ENCODE data around the gene BCL6. TPM values are rescaled to one million over a fixed set of nuclear protein-coding genes. Genes with fewer than 3 reads are reported as not detected.

The BCL6 gene
- total and polyA plus RNA-seq, 9 of the 15 experiments (the other 6 are each of a cell fraction or from before 2014, with no cell fraction given): 0.08 to 3.5 (median 1.6) TPM

DNA sequence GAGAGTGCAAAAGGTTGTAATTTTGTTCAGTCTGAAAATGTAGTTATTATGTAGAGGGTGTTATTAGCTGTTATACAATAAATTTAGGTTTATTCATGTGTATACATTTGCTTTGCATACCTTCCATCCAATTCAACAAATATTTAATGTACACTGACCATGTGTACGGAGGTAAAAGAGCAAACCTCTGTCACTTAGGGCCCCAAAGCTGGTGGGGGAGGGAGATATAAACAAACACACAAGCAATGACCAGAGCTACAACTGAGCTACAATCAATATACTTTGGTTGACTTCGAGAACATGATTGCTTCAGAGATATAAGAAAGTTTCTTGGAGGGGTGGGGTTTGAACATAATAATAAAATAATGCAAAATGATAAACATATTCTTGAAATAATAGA lies 17.5 kb upstream of the BCL6 start:
- Histone ChIP-seq H3K9ac (ENCODE audit: insufficient read depth in 1 of 2, low read depth in 2 of 2, low read length in 2 of 2) (no peak overlapping the region), H4K20me1 (replicated peaks; ENCODE audit: control insufficient read depth, insufficient read depth, low read length) (no peaks in the 10 kb centered on the region), H3K9me1 (ENCODE audit: control insufficient read depth, insufficient read depth, low read length) (no peaks in the 10 kb centered on the region), H3K27ac (ENCODE audit: extremely low read depth, low read depth, low read length) (no peak overlapping the region), H3K4me1 (replicated peaks in 1 of 2; ENCODE audit: control insufficient read depth in 2 of 2, insufficient read depth in 2 of 2, low read length in 2 of 2) (no peaks in the 10 kb centered on the region), H3K79me2 (ENCODE audit: control insufficient read depth, insufficient read depth, low read length) (no peaks in the 10 kb centered on the region), H3K27me3 (ENCODE audit: control insufficient read depth in 2 of 2, insufficient read depth in 2 of 2, low read length in 2 of 2) (peaks cover 27 to 28% of the 10 kb centered on the region in 2 experiments; a peak in 3 of 5 replicates), H3K36me3 (ENCODE audit: control insufficient read depth, insufficient read depth, low read length) (no peaks in the 10 kb centered on the region), H2AFZ (ENCODE audit: low read depth, low read length) (no peak overlapping the region), H3K9me3 (replicated peaks; ENCODE audit: control insufficient read depth, insufficient read depth, low read depth, low read length) (no peaks in the 10 kb centered on the region), H3K4me3 (no peak overlapping the region), H3K4me2 (ENCODE audit: insufficient read depth, low read length) (no peak overlapping the region)
- DNase-seq (ENCODE audit: extremely low read depth in 1 of 4, low spot score in 3 of 4): no peak
- TF ChIP-seq ARNT (IDR thresholded peaks at IDR 0.05) (no peak), BRD4 (IDR thresholded peaks at IDR 0.05) (no peak), HLTF (IDR thresholded peaks at IDR 0.05) (no peak), IFI16 (CRISPR knock-in tag; IDR thresholded peaks at IDR 0.05) (no peak), JUNB (CRISPR knock-in tag; conservative IDR thresholded peaks at IDR 0.05) (no peak), MBD2 (IDR thresholded peaks at IDR 0.05; ENCODE audit: borderline replicate concordance, low read depth) (no peak), SRF (CRISPR knock-in tag; IDR thresholded peaks at IDR 0.05) (no peak), CEBPB (tag; IDR thresholded peaks at IDR 0.05) (no peak), ZNF695 (CRISPR knock-in tag; IDR thresholded peaks at IDR 0.05) (no peak), ELF4 (CRISPR knock-in tag; IDR thresholded peaks at IDR 0.05) (no peak), HIVEP1 (CRISPR knock-in tag; IDR thresholded peaks at IDR 0.05) (no peak)
- in situ Hi-C loops (cut with MboI): no loop called here
- BruUV-seq (replicated peaks): no TSS peak
- ATAC-seq: no peak
- WGBS (ENCODE audit: insufficient coverage, low coverage, missing lambda C conversion rate): 0% methylated on average over 2 of the region's 2 CpGs
- FAIRE-seq: no peak
- intact Hi-C loops (cut with micrococcal nuclease): no loop called here
- POLR2A ChIA-PET: no interaction called here
- CTCF ChIA-PET (ENCODE audit: low intra/inter-chr PET ratio): no interaction called here
